Left hindlimb (tissue), 1 donor: ENCODE results near the gene DCAF4.
"Not testable (repeated sequence)": the region's sequence is repeated elsewhere in the genome, so short reads cannot be mapped to it uniquely, and the experiment has no call there.

ENCODE experiments used
- DNase-seq: peaks from one replicate; pipeline ENCODE4 v3.0.0-alpha.2; 2018

DCAF4 gene

DNA sequence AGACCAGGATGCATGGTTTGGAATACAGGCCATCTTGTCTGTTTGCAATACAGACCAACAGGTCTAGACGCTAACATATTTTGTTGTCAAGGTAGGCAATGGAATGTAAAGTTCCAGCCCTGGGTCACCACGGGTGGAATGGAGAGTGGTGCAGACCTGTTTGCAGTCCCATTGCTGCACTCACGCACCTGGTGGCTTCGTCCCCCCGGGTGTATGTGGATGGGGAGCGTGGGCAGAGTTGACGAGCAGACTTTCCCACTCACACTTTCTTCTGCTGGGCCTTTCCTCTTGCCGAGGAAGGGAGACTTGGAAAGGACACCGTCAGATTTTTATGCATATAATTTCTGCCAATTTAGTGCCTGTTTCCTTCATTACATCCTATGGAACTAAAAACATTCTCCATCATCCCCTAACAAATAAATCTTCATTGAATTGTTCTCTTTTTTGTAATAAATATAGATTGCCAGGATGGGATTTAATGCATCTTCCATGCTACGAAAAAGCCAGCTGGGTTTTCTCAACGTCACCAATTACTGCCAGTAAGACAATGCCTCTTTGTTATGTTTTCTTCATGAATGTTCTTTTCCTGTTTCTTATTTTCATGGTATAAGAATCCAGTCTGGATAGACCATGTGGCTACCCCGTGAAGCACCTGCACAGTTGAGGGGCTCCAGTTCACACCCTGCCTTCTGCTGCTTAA is 15.2 kb downstream of the DCAF4 start:
- no peak for DNase-seq

DNA sequence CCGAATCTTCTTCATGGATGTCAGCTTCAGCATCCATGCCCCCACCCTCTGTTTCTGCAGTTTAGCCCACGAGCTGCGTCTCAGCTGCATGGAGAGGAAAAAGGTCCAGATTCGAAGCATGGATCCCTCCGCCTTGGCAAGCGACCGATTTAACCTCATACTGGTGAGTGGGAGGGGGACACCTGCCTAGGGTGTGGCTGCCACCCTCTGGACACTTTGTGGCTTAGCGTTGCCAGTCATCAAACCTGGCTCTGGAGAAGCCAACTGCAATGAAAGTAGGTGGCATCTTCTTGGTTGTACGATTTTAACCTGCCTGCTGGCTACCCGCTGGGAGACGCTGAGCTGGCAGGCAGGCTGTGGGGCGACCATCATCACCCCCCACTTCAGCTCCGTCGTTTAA is 16.7 kb downstream of the DCAF4 start:
- DNase-seq: no peak

DNA sequence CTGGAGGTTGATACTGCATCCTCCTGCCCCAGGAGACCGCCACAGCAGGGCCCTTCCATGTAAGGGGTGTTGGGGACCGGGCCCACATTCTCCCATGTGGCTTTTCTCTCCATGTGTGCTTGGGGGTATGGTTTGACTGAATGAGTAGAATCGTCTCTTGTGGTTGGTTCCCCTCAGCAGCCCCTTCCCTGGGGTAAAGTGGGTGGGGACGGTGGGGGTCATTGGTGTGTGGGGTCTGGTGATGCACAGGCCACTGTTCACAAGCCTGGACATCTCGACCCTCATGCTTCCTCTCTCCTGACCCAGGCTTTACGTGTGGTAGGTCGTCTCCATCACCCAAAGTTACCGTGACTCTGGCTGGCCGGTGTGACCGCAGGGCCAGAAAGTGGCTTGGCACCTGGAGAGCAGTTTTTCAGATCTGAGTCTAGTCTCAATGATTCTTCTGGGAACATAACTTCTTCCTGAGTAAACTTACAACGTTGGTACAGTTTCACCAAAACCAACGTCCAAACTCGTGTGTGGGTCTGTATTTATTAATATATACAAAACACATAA is 17.7 kb downstream of the DCAF4 start:
- no peak for DNase-seq

DNA sequence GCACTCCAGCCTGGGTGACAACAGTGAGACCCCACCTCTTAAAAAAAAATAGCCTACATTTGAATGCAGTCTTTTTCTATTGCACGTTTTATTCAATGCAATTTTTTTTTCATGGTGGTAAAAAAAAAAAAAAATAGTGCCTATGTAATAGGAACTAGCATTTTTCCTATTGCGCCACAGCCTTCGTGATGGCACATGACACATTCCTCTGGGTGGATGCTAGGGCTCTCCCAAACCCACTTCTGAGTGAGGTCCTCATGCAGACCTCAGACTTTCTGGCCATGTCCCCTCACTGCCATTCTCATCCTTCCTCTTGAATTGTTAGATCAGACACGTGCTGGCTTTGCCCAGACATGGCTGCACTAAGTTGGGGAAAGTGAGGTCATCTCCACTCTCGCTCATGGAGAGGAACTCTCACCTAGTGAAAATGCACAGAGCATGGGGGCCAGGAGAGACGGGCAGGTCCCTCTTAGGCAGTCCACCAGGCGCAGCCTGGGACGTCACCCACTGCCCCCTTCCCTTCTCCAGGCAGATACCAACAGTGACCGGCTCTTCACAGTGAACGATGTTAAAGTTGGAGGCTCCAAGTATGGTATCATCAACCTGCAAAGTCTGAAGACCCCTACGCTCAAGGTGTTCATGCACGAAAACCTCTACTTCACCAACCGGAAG is 19.2 kb downstream of the DCAF4 start:
- DNase-seq: no peak

GRCh38 chr14:72946491-72946890 is 20.2 kb downstream of the DCAF4 start:
- no peak for DNase-seq

DNA sequence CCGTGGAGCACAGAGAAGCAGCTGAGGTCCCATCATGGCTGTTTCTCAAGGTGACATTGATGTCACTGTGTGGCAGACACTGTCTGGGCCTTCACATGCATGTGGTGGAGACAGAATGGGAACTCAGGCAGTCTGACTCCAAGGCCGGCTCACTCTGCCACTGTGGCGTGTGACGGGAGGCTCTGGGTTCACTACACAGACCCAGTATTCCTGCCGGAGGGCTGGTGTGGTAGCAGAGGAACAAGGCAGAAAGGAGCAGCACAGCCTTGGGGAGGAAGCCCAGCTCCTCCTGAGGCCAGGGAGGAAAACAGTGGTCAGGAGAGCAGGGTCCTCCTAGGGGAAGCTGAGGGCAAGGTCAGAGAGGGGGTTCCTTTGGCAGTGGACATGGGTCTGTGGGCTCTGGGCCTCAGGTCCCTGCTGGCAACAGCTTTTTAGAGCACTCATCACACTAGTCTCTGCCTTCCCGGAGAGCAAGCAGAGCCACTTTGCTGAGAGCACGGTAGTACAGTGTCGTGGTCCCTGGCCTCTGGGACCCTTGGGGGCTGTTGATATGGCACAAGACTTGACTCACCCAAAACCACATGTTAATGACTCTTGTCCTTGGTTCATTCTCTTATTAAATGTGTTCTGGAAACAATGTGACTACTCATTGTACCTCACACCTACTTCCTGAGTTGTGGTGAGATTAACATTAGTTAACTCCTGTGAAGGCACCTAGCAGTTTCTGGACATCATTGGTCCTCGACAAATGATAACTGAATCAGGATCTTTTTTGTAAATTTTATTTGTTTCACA is 21.3 kb downstream of the DCAF4 start:
- no peak for DNase-seq

DNA sequence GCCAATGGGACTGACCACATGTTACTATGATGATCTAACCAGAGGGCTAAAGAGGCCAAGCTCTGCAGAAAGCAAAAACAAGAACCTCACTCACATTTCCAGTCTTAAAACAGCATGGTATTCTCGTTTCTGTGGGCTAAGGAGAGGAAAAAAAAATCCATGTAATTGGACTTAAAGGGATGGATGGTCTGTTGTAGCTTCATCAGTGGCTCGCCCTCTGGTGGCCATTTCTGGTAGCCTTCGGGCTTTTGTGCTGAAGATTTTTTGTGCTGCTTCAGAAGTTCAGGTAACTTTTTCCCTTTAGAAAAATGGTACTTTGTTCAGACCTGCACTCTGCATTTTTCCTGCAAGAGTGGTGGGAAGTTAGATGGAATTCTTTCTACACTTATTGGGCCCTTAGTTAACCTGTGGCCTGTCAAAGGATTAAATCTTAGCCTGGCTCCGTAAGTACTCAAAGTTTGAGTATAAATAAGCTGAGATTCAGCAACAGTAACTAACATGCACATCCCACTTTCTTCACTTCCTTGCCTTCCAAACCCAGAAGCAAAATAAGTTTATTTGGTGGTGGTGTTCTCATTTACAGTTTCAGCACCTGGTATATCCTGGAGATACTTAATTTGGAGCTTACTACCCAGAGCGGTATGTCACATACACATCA is 22.3 kb downstream of the DCAF4 start:
- DNase-seq: no peak

DNA sequence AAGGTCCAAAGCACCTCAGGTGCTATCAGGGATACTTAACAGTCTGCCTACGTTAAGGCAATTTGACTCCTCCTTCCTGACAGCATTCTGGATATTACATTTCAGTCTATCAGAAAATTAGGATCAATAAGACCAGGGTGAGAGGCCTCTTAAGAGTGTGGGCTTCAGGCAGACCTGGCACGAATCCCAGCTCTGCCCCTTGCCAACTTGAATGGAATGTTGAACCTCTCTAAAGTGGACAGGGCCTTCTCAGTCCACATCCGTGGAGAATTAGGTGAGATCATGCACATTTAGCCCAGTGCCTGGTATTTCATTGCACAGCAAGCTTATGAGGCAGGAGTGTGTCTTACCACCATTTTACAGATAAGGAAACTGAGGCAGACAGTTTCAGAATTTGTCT is 25.9 kb downstream of the DCAF4 start:
- DNase-seq: no peak

DNA sequence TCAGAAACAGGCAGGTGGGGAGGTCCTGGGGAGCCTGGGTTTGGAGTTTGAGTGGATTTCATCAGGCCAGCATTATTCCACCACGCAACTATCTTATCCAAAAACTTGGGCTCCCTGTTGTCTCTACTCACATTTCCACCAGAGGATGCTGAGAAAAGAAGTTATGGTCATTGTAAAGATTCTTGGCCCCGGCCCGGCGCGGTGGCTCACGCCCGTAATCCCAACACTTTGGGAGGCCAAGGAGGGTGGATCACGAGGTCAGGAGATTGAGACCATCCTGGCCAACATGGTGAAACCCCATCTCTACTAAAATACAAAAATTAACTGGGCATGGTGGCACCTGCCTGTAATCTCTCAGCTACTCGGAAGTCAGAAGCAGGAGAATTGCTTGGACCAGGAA is 30.5 kb downstream of the DCAF4 start:
- DNase-seq: not testable (repeated sequence)

DNA sequence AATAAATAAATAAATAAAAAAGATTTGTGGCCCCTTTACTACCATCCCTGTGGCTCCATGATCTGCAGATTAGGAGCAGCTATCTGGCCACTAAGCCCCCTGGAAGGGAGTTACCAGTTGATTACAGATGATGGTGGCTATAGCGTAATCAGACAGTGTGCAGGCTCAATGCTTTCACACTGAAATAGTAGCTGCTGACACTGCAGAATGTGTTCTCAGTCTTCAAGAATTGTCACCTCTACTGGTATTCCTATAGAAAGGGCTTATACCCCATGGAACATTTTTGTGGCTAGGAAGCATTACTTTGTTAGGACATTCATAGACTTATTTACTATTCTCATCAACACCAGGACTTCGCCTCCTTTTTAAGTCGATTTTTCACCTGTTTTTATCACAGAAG is 30.9 kb downstream of the DCAF4 start:
- DNase-seq: no peak

DNA sequence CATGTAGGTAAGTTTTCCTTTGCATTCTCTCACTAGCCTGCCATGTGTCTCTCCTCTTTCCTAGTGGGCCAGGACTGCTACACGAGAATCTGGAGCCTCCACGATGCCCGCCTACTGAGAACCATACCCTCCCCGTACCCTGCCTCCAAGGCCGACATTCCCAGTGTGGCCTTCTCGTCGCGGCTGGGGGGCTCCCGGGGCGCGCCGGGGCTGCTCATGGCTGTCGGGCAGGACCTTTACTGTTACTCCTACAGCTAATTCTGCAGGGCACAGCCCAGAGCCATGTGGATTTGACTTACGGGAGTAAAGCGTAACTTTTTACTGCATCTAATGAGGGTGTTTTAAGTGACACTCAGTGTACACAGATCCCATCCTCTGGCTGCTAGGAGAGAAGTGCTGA is 32.3 kb downstream of the DCAF4 start:
- no peak for DNase-seq

GRCh38 chr14:72961016-72961415 is 34.8 kb downstream of the DCAF4 start:
- DNase-seq: not testable (repeated sequence)

DNA sequence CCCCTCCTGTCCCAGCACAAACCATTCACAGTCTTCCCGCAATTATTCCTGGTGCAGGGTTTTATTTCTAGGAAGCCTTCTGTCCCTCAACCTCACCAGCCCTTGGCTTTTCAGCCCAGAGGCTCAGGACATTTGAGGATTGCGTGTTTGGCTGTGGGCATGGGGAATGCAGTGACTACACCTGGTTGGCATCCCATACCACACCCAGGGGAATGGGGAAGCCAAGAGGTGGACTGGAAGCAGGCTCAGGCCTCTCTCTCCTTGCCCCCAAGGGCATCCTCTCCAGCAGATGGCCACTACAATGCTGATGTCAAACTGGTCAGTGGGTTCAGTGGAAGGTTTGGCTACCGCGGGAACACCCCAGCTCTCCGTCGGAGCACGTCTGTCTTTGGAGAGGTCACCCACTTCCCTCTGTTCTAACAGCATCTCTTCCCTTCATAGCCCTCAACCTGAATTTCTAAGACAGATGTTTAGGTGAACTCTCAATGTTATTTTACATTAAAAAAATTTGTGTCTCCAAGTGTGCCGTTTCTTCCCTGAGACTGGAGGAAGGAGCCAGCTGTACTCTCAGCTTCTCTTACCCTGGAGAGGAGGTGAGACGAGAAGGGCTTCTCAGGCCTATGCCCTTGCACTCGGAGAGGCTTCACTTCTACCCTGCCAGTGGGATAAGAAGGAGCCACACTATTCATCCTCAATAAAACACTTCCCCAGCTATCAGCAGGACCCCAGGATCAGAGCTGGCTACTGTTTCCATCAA is 35.5 kb downstream of the DCAF4 start:
- no peak for DNase-seq

DNA sequence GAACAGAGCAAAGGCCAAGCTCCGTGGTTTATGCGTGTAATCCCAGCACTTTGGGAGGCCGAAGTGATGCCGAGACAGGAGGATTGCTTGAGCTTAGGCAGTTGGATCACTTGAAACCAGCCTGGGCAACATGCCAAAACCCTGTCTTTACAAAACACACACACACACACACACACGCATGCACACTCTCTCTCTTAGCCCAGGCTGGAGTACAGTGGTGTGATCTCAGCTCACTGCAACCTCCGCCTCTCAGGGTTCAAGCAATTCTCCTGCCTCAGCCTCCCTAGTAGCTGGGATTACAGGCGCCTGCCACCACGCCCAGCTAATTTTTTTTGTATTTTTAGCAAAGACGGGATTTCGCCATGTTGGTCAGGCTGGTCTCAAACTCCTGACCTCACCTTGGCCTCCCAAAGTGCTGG is 36.1 kb downstream of the DCAF4 start:
- not testable (repeated sequence) for DNase-seq

- no peak for DNase-seq
These were observed 36.6 kb downstream of the DCAF4 start for GRCh38 chr14:72962829-72963312.

DNA sequence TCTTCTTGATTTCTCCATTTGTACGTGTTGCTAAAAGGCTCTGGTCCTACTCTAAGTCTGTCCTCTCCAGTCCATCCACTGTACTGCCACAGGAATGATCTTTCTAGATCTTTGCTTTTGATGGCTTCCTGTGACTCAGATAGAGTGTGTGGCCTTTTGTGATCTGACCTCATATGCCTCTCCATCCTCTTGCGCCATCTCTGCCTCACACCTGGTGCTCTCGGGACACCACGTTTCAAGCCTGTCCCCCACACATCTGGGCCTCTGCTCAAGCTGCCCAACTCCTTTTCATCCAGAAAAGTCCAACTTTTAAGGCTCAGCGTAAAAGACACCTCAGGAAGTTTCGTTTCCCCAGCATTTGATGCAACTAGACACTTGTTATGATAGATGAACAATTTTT is 39.0 kb downstream of the DCAF4 start:
- no peak for DNase-seq

DNA sequence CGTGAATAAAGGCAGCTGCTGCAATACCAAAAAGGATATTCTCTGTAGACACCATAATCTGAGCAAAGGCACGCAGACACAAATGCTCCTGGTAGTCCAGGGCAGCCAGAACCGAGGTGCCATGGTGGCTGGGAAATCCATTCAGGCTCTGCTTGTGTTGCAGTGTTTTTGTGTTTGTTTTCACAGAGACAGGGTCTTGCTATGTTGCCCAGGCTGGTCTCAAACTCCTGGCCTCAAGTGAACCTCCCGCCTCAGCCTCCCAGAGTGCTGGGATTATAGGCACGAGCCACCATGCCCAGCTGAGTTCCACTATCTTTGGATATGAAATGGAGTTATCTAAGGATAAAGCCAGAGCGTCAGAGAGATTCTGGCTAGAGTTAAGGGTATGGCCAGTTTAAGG is 39.8 kb downstream of the DCAF4 start:
- DNase-seq: no peak

DNA sequence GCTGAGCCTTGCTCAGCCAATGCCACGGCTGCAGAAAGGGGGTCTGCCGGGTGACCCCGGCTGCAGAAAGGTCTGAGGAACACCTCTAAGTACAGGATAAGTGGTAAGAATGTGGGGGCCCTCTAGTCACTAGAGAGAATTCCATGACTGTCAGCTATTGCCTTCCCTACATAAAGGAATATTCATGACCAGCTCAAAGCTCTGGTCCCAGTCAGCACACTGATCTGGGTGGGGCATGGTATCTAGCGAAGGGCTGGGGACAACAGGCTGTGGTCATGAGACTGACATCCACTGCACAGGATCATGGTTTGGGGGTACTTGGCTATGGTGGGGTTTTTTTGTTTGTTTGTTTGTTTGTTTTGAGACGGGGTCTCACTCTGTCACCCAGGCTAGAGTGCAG is 42.1 kb downstream of the DCAF4 start:
- DNase-seq: no peak

DNA sequence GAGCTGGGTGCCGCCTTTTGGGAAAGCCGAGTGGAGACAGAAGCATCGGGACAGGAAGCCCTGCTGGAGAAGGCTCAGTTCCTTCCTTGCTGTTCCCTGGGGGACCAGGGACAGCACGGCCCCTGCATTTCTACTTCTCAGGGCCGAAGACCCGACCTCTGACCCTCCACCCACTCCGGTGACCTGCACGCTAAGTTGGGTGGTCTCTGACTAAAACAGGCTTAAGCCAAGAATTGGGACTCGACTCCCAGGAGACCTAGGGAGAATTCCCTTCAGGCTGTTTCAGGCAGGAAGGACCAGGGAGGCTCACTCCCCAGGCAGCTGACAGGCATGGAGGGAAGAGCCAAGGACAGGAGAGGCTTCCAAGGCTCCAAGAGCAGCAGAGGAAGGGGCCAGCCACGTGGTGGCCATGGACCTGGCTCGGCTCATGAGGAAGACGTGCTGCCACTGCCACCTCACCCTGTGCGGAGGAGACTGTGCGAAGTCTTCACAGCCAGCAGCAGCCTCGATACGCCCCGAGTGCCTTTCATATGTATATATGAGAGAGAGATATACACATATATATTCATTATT is 43.9 kb downstream of the DCAF4 start:
- DNase-seq: no peak

- DNase-seq: no peak
These were observed 44.7 kb downstream of the DCAF4 start for GRCh38 chr14:72970824-72971434.

DNA sequence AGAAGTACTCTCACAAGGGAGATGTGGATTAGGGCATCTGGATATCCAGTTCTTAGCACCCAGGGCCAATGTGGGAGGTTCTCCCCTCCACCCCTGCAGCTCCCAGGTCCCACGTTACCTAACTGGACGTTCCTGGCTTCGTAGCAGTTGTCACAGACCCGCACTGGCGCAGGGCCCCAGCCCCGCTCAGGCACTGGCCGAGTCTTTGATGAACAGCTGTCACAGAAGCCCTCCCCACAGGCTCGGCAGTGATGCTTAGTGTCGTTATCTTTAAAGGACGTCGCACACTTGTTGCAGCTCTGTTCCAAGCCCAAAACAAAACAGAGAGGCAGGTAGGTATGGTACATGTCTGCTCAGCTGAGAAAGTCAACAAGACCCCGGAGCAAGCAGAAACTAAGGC is 48.4 kb downstream of the DCAF4 start:
- no peak for DNase-seq
